Suprapubic skin (tissue), 4 donors: ENCODE results near the gene KDM2A. TPM values are rescaled to one million over a fixed set of nuclear protein-coding genes. Genes with fewer than 3 reads are reported as not detected.
"Not testable (repeated sequence)": the region's sequence is repeated elsewhere in the genome, so short reads cannot be mapped to it uniquely, and the experiment has no call there.

Experiments used
- DNase-seq, 2 donors: peaks; one replicate each; pipeline ENCODE4 v3.0.0-alpha.2; 2019; ENCODE audit warnings: low spot score in 2 of 2
- H3K27ac ChIP-seq: fragments of 200-600 bp; sonication (generic); one replicate; pipeline ENCODE4 v1.5.1; 2019
- H3K27me3 ChIP-seq: fragments of 200-600 bp; sonication (generic); one replicate; pipeline ENCODE4 v1.5.1; 2019
- H3K36me3 ChIP-seq: fragments of 200-600 bp; sonication (generic); one replicate; pipeline ENCODE4 v1.5.1; 2019
- H3K4me1 ChIP-seq: fragments of 200-600 bp; sonication (generic); one replicate; pipeline ENCODE4 v1.5.1; 2019
- H3K4me3 ChIP-seq: fragments of 200-600 bp; sonication (generic); one replicate; pipeline ENCODE4 v1.5.1; 2019; ENCODE audit warnings: mild to moderate bottlenecking
- H3K9me3 ChIP-seq: fragments of 200-600 bp; sonication (generic); one replicate; pipeline ENCODE4 v1.5.1; 2019
- EP300 ChIP-seq: sonication (generic); formaldehyde crosslinking; IDR thresholded peaks from one replicate; pipeline ENCODE4 v1.6.1; 2017; ENCODE audit warnings: antibody characterized with exemption
- POLR2A ChIP-seq, 2 donors: fragments of 450-650 bp; IDR thresholded peaks; one replicate each; pipeline ENCODE4 v1.6.1; 2017; ENCODE audit warnings: antibody characterized with exemption in 2 of 2, mild to moderate bottlenecking in 2 of 2, moderate library complexity in 2 of 2
- POLR2AphosphoS5 ChIP-seq, 3 donors: sonication (generic); formaldehyde crosslinking; IDR thresholded peaks; one replicate each; pipeline ENCODE4 v1.6.1; 2017; ENCODE audit warnings: antibody characterized with exemption in 3 of 3
- WGBS: methylation state at CpG from one replicate; pipeline ENCODE4 v1.1.5; 2018; 5-methylcytosine and 5-hydroxymethylcytosine counted together
- total RNA-seq, 4 donors: library from RNA; depleted of rRNA; stranded (reverse); fragments of >200 nt; gene quantifications; one replicate each; pipeline ENCODE4 v1.1.0, GENCODE V29; 2016
- TF ChIP-seq, protein P1 (sequence below), 2 donors: fragments of 200-600 bp in 1 of 2; fragments of 450-650 bp in 1 of 2; sonication (generic) in 1 of 2; IDR thresholded peaks; one replicate each; pipeline ENCODE4 v1.5.1; 2016 to 2019; ENCODE audit warnings: antibody characterized with exemption in 2 of 2, mild to moderate bottlenecking in 1 of 2, moderate library complexity in 1 of 2

The KDM2A gene
- total RNA-seq, 4 donors from 2014 or later, result 76.0 to 142 (median 84.8) TPM

DNA sequence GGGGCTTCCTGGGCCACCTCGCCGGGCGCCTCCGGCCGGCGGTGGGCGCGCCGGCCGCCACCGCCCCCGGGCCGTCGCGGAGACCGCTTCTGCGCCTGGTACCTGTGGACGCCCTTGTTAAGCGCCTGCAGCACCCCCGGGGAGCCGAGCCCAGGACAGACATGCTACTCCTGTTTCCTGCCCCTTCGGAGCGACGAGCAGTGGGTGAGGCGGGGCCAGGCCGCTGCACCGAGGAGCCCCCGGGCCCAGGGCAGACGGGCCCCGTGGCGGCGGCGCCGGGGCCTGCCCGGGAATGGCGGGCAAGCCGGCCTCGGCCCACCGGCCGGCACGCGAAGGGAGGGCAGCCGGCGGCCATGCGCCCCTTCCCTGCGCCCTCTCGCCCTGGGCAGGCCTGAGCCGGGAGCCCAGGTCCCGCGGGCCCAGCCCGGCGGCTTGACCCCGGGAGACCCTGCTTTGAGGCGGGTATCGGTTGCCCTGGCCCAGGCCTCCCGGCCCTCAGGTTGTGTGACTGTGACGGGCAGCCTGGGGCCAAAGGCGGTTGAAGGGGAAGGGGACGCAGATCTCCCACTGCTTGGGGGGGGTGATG is 789 bp upstream of the KDM2A start:
- Histone ChIP-seq H3K9me3 (no peaks in the 10 kb centered on the region), H3K27ac (peak overlapping the region; percentile 99), H3K27me3 (no peaks in the 10 kb centered on the region), H3K36me3 (no peaks in the 10 kb centered on the region), H3K4me3 (peak overlapping the region; percentile 92), H3K4me1 (peaks cover 43% of the 10 kb centered on the region)
- no CpG with 5 or more reads among the region's 59 CpGs for WGBS
- TF ChIP-seq POLR2A (IDR thresholded peaks at IDR 0.05) (peak in 1 of 2 donors; percentile 9), EP300 (no peak), POLR2AphosphoS5 (IDR thresholded peaks at IDR 0.05) (no peak)
- TF ChIP-seq, protein P1, sequence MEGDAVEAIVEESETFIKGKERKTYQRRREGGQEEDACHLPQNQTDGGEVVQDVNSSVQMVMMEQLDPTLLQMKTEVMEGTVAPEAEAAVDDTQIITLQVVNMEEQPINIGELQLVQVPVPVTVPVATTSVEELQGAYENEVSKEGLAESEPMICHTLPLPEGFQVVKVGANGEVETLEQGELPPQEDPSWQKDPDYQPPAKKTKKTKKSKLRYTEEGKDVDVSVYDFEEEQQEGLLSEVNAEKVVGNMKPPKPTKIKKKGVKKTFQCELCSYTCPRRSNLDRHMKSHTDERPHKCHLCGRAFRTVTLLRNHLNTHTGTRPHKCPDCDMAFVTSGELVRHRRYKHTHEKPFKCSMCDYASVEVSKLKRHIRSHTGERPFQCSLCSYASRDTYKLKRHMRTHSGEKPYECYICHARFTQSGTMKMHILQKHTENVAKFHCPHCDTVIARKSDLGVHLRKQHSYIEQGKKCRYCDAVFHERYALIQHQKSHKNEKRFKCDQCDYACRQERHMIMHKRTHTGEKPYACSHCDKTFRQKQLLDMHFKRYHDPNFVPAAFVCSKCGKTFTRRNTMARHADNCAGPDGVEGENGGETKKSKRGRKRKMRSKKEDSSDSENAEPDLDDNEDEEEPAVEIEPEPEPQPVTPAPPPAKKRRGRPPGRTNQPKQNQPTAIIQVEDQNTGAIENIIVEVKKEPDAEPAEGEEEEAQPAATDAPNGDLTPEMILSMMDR (IDR thresholded peaks at IDR 0.05), result no peak
- DNase-seq, result peak; percentile 81 to 84

DNA sequence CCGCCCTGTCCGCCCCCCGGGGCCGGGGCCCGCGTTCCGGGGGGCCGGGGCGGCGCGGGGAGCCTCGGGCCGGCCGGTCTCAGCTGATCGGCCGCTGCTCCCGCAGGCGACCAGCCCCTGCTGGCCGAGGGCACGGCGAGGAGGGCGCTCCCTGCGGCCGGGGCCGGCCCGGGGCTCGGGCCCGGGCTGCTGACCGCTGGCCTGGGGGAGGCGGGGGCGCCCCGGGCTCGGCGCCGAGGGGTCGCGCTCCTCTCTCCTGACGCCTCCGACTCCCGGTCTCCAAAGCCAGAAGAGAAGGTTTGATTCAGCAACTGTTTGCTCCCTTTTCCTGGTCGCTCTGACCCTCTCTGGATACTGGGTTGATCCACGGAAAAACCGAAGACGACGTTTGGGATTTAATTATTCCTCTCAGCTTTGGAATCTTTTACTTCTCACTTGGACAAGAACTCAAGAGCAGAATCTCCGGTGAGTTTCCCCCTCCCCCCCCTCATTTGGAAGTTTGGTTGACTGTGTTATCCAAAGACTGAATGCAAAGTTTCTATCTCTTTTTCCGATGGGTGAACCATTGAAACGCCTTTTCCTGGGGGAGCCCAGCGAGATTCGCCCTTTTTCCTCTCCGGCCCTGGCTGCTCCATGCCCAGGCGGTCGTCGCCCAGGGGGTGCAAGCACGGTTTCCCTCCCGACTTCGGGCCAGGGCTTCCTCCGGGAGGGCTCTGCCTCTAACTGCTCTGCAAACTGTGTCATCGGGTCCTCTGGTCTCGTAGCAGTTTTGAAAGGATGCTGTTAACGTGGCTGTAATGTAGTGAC is 725 bp downstream of the KDM2A start:
- no peaks in the 10 kb centered on the region for H3K27me3 ChIP-seq
- H3K9me3 ChIP-seq, result no peaks in the 10 kb centered on the region
- DNase-seq, result peak; percentile 67 to 78
- TF ChIP-seq, protein P1 (IDR thresholded peaks at IDR 0.05), result no peak
- TF ChIP-seq POLR2A (IDR thresholded peaks at IDR 0.05) (no peak), EP300 (no peak), POLR2AphosphoS5 (IDR thresholded peaks at IDR 0.05) (no peak)
- peak overlapping the region; percentile 92 for H3K4me3 ChIP-seq
- WGBS, result under 1% methylated on average over 22 of the region's 61 CpGs
- peak overlapping the region; percentile 99 for H3K27ac ChIP-seq
- H3K36me3 ChIP-seq, result peaks cover 1% of the 10 kb centered on the region
- peaks cover 48% of the 10 kb centered on the region for H3K4me1 ChIP-seq

DNA sequence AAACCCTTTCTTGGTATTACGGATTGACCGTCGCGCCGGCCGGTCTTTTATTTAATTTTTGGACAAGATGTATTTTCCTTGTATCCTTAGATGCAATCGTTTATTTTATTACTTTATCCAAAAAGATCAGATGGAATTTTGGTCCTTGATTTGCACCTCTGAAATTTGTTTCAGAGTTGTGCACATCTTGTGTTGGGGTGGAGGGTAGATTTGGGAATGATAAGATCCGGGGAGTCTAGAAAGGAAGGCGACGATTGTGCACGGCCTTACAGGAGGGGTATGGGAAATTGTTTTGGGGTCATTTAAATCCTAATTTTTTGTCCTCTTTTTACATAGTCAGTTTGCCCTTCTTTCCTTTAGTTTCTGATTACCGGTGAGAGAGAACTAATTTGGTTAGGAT is 1.4 kb downstream of the KDM2A start:
- peaks cover 48% of the 10 kb centered on the region for H3K4me1 ChIP-seq
- TF ChIP-seq EP300 (no peak), POLR2A (IDR thresholded peaks at IDR 0.05) (no peak), POLR2AphosphoS5 (IDR thresholded peaks at IDR 0.05) (no peak)
- TF ChIP-seq, protein P1 (IDR thresholded peaks at IDR 0.05), result no peak
- WGBS, result under 1% methylated on average over 12 of the region's 12 CpGs

DNA sequence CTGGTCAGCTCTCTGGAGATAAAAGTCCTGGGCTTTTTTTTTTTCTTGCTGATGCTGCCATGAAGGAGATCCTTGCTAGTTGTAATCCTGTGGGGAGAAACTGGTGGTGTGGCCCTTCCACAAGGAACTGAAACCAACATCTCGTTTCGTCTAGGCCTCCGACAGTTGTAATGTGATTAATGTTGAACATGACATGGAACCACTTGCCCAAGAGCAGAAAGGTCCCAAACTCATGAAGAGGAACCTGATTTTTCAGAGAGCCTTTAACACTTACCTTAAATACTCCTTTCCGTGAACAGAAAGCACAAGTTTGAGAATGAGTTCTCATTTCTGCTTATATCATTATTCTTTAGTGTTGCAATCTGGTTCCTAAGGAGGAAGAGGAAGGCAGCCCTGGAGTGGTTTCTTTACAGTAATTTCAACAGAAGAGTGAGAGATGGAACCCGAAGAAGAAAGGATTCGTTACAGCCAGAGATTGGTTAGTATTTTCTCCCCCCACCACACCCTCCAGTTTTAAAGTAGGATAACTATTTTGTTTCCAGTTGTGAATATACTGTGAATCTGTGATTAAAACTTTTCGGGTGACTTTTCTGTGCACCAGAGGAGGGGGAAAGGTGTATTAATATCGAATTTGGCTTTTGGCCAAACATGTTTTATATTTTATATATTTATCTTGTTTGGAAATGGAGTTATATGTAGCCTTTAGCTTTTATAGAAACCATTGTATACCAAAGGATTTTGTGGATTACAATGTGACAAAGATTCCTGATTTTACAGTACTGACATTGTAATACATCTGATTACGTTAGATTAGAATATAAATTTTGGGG is 2.0 kb downstream of the KDM2A start:
- no peaks in the 10 kb centered on the region for H3K27me3 ChIP-seq
- TF ChIP-seq POLR2AphosphoS5 (IDR thresholded peaks at IDR 0.05) (no peak), EP300 (no peak), POLR2A (IDR thresholded peaks at IDR 0.05) (no peak)
- TF ChIP-seq, protein P1 (IDR thresholded peaks at IDR 0.05), result no peak
- H3K4me3 ChIP-seq, result peak overlapping the region; percentile 92
- H3K27ac ChIP-seq, result peak overlapping the region; percentile 99
- no peaks in the 10 kb centered on the region for H3K9me3 ChIP-seq
- 10% methylated on average over 9 of the region's 9 CpGs for WGBS
- H3K4me1 ChIP-seq, result peaks cover 48% of the 10 kb centered on the region
- peaks cover 4% of the 10 kb centered on the region for H3K36me3 ChIP-seq
- peak; percentile 43 to 51 for DNase-seq

More for the DNA sequence above, 1.4 kb downstream of the KDM2A start:
- Histone ChIP-seq H3K27ac (peak overlapping the region; percentile 99), H3K27me3 (no peaks in the 10 kb centered on the region), H3K9me3 (no peaks in the 10 kb centered on the region), H3K4me3 (peak overlapping the region; percentile 92), H3K36me3 (peaks cover 4% of the 10 kb centered on the region)
- peak in 1 of 2 donors; percentile 2 for DNase-seq

DNA sequence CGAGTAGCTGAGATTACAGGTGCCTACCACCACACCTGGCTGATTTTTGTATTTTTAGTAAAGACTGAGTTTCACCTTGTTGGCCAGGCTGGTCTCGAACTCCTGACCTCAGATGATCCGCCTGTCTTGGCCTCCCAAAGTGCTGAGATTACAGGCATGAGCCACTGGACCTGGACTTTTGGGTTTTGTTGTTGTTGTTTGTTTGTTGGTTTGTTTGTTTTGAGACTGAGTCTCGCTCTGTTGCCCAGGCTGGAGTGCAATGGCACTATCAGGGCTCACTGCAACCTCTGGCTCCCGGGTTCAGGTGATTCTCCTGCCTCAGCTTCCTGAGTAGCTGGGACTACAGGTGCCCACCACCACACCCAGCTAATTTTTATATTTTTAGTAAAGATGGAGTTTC is 4.7 kb downstream of the KDM2A start:
- Histone ChIP-seq H3K4me1 (peaks cover 35% of the 10 kb centered on the region), H3K36me3 (peaks cover 11% of the 10 kb centered on the region)
- DNase-seq, result peak in 1 of 2 donors; percentile 11
- H3K27ac ChIP-seq, H3K4me3 ChIP-seq, H3K9me3 ChIP-seq, H3K27me3 ChIP-seq: not testable (repeated sequence)
- 97% methylated on average over 5 of the region's 5 CpGs for WGBS

DNA sequence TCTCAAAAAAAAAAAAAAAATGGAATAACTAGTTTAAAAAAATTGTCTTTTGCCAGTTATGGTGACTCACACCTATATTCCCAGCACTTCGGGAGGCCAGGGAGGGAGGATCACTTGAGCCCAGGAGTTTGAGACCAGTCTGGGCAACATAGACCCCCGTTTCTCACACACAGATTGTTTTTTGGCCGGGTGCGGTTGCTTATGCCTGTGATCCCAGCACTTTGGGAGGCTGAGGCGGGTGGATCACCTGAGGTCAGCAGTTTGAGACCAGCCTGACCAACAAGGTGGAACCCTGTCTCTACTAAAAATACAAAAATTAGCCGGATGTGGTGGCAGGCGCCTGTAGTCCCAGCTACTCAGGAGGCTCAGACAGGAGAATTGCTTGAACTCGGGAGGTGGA is 7.2 kb downstream of the KDM2A start:
- not testable (repeated sequence) for H3K27me3 ChIP-seq, H3K9me3 ChIP-seq, H3K4me3 ChIP-seq, H3K27ac ChIP-seq
- 90% methylated on average over 8 of the region's 8 CpGs for WGBS
- Histone ChIP-seq H3K4me1 (peaks cover 26% of the 10 kb centered on the region), H3K36me3 (peaks cover 26% of the 10 kb centered on the region)
- DNase-seq, result peak in 1 of 2 donors; percentile 38
